ENCODE measurements around the gene PRKCB. TPM values are rescaled to one million over a fixed set of nuclear protein-coding genes. Genes with fewer than 3 reads are reported as not detected.

Gene PRKCB
- total RNA-seq, 1 experiment from 2014 or later, result 0.89 TPM

- ATAC-seq, result no peak
- no peak overlapping the region for H3K4me2 ChIP-seq (ENCODE audit: low read length)
- no peaks in the 10 kb centered on the region for H3K4me1 ChIP-seq (ENCODE audit: control insufficient read depth in 1 of 2, insufficient read depth in 2 of 2, low read length in 2 of 2)
- peaks cover 36% of the 10 kb centered on the region for H3K27me3 ChIP-seq (ENCODE audit: insufficient read depth, low read length)
- no TSS peak for BruUV-seq (replicated peaks)
- no peak overlapping the region for H3K27ac ChIP-seq (ENCODE audit: low read depth, low read length)
- no peaks in the 10 kb centered on the region for H4K20me1 ChIP-seq (ENCODE audit: insufficient read depth)
- H3K79me2 ChIP-seq (ENCODE audit: insufficient read depth, low read length), result no peaks in the 10 kb centered on the region
- H3K9me3 ChIP-seq (ENCODE audit: control insufficient read depth in 1 of 2, insufficient read depth in 1 of 2, low read depth in 1 of 2, low read length in 2 of 2), result no peaks in the 10 kb centered on the region
- H3K9ac ChIP-seq (ENCODE audit: low read length), result no peak overlapping the region
- POLR2A ChIA-PET, result no interaction called here
- DNase-seq (ENCODE audit: low read depth, low spot score), result no peak
- RAD21 ChIA-PET (ENCODE audit: low non-redundant PET in 1 of 2, low total read pairs in 2 of 2, uncharacterized antibody in 2 of 2, unreplicated experiment in 2 of 2), result no interaction called here
- CTCF ChIA-PET, result interaction anchor here (0.8 kb wide), 1 partner anchor 162 kb away, joined by 3 read pairs; no protein-coding TSS in a partner anchor
- intact Hi-C loops (cut with micrococcal nuclease), result no loop called here
- no peak overlapping the region for H3K4me3 ChIP-seq (replicated peaks in 1 of 2; ENCODE audit: low read depth in 1 of 2, low read length in 2 of 2)
- H2AFZ ChIP-seq (ENCODE audit: low read depth, low read length, poor library complexity, severe bottlenecking), result no peak overlapping the region
- TF ChIP-seq CTCF (IDR thresholded peaks at IDR 0.05 in 2 of 3, conservative IDR thresholded peaks at IDR 0.05 in 1 of 3; ENCODE audit: borderline replicate concordance in 1 of 3, insufficient read depth in 1 of 3, low read depth in 2 of 3, low read length in 2 of 3) (no peak), MAX (IDR thresholded peaks at IDR 0.05) (no peak), REST (IDR thresholded peaks at IDR 0.05; ENCODE audit: low read depth) (no peak), ZBTB33 (IDR thresholded peaks at IDR 0.05; ENCODE audit: extremely low read depth, insufficient replicate concordance, low read length) (no peak), SIN3A (IDR thresholded peaks at IDR 0.05; ENCODE audit: low read depth) (no peak), ZFX (IDR thresholded peaks at IDR 0.05) (no peak), FOSL1 (IDR thresholded peaks at IDR 0.05; ENCODE audit: low read depth) (no peak), POLR2A (IDR thresholded peaks at IDR 0.05; ENCODE audit: borderline replicate concordance, extremely low read depth, insufficient read depth, insufficient read length) (no peak), CEBPB (IDR thresholded peaks at IDR 0.05; ENCODE audit: low read depth) (no peak)
- no peaks in the 10 kb centered on the region for H3K9me2 ChIP-seq (ENCODE audit: insufficient read depth)
- H3K36me3 ChIP-seq (ENCODE audit: control insufficient read depth in 1 of 2, insufficient read depth in 2 of 2, low read length in 2 of 2), result no peaks in the 10 kb centered on the region
Observed at GRCh38 chr16:23879735-23880373, 44.1 kb downstream of the PRKCB start.

All from HCT116 (cell line).